NB4 (cell line): ENCODE data around the gene RHOD.
A peak's percentile ranks its signal among the peaks of the same experiment; 100 is the strongest.

Experiments
- DNase-seq: peaks from one replicate; pipeline ENCODE4 v3.0.0; 2010; ENCODE audit warnings: low read depth
- H3K4me3 ChIP-seq: one replicate; pipeline ENCODE4 v1.5.1; 2011; ENCODE audit warnings: mild to moderate bottlenecking, low read depth, low read length, moderate library complexity
- MYC ChIP-seq: IDR thresholded peaks from 2 replicates; pipeline ENCODE4 v1.6.1; 2011; ENCODE audit warnings: low read depth, low read length
- POLR2A ChIP-seq: IDR thresholded peaks from 2 replicates; pipeline ENCODE4 v1.6.1; 2011; ENCODE audit warnings: mild to moderate bottlenecking; ENCODE audit not compliant: insufficient read length; ENCODE audit errors: extremely low read depth
- TF ChIP-seq, protein P1 (sequence below): IDR thresholded peaks from one replicate; pipeline ENCODE4 v1.5.1; 2012; ENCODE audit warnings: low read depth, low read length
- TF ChIP-seq, protein P2 (sequence below): IDR thresholded peaks from 2 replicates; pipeline ENCODE4 v1.6.1; 2011; ENCODE audit warnings: low read depth, low read length

Gene RHOD

DNA sequence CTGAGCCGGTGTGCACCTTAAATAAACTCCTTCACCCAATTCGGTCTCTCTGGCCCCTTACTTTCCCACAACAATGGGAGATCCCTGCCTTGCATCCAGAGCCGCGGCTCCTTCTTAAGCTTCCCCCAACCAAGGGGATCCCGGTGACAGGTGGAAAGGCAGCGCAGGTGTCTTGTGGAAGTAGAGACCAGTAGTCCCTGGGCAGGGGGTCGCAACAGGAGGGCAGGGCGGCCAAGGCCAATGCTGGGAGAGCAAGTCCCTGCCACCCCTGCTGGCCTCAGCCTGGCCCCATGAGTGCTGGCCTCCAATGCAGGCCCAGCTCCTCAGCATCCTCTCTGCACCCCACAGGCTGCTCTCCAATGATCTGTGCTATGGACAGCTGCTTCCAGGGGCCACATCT, 41.6 kb upstream of the RHOD start:
- DNase-seq, result no peak
- TF ChIP-seq, protein P1, sequence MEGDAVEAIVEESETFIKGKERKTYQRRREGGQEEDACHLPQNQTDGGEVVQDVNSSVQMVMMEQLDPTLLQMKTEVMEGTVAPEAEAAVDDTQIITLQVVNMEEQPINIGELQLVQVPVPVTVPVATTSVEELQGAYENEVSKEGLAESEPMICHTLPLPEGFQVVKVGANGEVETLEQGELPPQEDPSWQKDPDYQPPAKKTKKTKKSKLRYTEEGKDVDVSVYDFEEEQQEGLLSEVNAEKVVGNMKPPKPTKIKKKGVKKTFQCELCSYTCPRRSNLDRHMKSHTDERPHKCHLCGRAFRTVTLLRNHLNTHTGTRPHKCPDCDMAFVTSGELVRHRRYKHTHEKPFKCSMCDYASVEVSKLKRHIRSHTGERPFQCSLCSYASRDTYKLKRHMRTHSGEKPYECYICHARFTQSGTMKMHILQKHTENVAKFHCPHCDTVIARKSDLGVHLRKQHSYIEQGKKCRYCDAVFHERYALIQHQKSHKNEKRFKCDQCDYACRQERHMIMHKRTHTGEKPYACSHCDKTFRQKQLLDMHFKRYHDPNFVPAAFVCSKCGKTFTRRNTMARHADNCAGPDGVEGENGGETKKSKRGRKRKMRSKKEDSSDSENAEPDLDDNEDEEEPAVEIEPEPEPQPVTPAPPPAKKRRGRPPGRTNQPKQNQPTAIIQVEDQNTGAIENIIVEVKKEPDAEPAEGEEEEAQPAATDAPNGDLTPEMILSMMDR, result no peak
- TF ChIP-seq MYC (no peak), POLR2A (no peak)
- TF ChIP-seq, protein P2, sequence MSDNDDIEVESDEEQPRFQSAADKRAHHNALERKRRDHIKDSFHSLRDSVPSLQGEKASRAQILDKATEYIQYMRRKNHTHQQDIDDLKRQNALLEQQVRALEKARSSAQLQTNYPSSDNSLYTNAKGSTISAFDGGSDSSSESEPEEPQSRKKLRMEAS, result no peak
- no peak overlapping the region for H3K4me3 ChIP-seq

DNA sequence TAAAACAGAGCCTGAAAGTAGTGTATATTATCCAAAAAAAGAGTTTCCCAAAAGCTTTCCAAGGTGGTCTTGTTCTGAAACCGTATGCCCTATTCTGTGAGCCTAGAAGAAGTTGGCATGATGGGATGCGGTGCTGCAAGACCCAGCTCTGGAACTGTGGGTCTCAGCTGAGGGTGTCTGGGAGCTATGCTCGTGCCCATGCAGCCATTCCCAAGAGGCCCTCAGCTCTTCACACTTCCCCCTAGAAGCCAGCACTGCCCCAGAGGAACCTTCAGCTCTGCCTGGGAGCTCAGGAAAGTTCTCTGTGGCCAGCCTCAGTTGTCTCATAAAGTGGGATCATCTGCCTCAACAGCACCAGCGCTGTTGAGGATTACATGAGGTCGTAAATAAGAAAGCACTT, 40.1 kb upstream of the RHOD start:
- TF ChIP-seq POLR2A (no peak), MYC (peak; percentile 20; the same call in 1 of the 2 replicates)
- TF ChIP-seq, protein P2, result no peak
- TF ChIP-seq, protein P1, result no peak
- H3K4me3 ChIP-seq, result no peak overlapping the region
- peak; percentile 54 for DNase-seq

DNA sequence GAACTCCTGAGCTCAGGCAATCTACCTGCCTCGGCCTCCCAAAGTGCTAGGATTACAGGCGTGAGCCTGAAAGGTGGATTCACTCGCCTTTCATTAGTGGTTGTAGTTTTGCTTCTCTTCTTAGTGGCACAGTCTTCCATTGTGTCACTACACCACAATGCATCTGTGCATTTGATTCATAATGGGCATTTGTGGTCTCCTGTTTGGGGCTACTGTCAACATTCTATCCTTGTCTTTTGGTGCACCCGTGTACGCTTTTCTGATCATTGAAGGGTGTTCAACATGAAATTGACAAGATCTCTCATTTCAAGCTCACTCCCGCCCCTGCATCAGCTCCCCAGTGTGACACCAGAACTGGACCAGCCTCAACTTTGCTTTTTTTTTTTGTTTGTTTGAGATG, 35.7 kb upstream of the RHOD start:
- no peak for DNase-seq
- H3K4me3 ChIP-seq, result no peak overlapping the region

DNA sequence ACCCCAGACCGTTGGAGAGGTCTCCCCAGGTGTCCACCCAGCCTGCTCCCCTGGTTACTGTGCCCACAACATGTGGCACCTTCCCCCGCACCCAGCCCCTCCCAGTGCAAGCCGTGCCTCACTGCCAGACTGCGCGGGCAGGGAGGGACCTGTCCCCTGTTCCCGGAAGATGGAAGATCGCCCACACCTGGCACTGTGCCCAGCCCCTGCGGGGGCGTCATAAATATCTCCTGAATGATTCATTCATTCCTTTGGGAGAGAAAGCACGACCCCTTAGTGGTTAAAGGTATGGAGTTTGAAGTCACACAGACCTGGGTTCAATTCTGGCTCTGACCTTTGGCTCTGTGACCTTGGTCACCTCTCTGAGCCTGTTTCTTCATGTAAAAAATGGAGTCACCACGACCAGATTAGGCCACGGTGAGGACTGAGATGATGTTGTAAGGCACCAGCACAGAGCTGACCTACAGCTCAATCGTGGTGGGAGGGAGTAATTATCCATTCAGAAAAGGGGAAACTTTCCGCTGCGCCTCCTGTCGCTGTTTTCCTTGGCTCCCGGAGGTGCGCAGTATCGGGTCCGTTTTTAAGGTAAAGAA, 34.2 kb upstream of the RHOD start:
- peak; percentile 20 for DNase-seq
- H3K4me3 ChIP-seq, result no peak overlapping the region
- TF ChIP-seq, protein P1, result no peak
- TF ChIP-seq, protein P2, result no peak
- no peak for TF ChIP-seq MYC
- no peak for TF ChIP-seq POLR2A

More for the DNA sequence above, 35.7 kb upstream of the RHOD start:
- TF ChIP-seq, protein P2, result no peak
- TF ChIP-seq MYC (no peak), POLR2A (no peak)
- TF ChIP-seq, protein P1, result no peak

DNA sequence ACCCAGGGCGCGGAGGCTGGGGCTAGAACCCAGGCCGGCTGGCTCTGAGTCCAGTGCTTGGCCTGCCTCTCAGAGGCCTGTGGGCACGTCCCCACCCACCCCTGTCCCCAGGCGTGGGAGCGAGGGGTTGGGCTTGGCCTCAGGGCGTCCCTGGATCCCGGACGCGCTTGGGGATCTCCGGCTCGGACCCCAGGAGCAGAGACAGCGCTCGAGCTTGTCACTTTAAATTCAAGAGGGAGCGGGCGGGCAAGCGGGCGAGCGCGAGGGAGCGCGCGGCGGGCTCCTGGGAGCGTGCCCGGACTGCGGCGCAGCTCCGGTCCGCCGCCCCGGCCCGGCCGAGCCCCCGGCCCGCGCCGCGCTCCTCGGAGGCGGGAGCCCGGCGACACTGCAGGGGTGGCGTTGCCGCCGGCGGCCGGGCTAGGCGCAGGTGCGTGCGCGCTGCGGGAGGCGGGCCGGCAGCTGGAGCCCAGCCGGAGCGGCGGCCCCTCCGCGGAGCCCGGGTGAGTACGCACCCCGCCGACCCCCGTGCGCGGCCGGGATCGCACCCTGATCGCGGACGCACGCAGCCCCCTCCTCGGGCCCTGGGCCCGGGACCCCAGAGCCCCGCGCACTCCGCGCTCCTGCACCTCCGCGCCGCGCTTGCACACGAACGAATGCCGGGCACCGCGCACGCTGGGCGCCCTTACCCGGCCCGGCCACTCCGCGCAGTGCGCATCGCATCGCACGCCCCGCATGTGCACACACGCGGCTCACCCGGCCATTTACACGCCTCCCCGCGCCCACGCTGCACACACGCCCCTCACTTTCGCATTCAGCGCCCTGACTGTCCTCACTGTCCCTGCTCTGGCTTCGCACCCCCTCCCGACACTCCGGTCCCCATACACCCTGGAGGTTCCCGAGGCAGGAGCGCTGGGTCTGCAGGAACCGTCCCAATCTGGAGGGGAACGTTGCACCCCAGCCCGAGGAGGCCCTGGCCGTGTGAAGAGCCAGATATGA, 33.4 kb upstream of the RHOD start, which contains the start of gene SYT12:
Gene SYT12 (plus strand): TSS at position 174 of the 996 bp plus-strand sequence. CDS start 7,011 bp downstream, outside the sequence.
- TF ChIP-seq, protein P1, result no peak
- TF ChIP-seq, protein P2, result no peak
- TF ChIP-seq POLR2A (no peak), MYC (no peak)
- peak; percentile 11 for DNase-seq
- no peak within 1 kb of the TSS for H3K4me3 ChIP-seq
